ENCODE results near the gene FBXO33.
A peak's percentile ranks its signal among the peaks of the same experiment; 100 is the strongest.
"Not testable (repeated sequence)": the region's sequence is repeated elsewhere in the genome, so short reads cannot be mapped to it uniquely, and the experiment has no call there.

FBXO33 gene

DNA sequence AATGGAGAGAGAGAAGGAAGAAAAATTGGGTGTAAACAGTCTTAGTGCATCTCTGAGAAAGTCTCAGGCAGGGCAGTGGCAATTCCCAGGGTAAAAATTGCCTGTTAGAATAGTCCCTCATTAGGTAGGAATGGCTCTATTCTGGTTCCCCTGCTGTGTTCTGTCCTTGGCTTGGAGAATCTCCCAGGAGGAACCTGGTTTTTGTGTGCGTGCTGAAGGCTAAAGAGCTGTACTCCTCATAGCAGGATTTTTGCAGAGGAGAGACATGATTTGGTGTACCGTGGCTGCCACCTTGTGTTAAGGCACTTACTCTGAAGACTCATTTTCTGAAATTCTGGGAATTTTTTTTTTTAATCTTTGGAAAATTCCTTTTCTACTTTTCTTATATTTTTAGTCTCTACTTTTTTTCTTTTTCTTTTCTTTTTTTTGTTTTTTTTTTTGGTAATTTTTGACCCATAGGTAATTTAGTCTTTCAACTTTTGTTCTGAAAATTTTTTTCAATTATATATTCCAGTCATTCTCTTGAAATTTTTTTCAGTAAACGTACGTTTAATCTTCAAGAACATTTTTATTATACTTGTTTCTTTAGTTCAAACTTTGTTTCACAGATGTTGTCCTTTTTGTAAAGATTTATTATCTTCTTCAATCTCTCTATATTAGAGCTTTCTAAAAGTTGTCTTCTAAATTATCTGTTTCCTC lies 63.8 kb downstream of the FBXO33 start:
- peak; percentile 26 to 33 for DNase-seq

GRCh38 chr14:39367387-39367751 lies 64.9 kb downstream of the FBXO33 start:
- no peak for DNase-seq

DNA sequence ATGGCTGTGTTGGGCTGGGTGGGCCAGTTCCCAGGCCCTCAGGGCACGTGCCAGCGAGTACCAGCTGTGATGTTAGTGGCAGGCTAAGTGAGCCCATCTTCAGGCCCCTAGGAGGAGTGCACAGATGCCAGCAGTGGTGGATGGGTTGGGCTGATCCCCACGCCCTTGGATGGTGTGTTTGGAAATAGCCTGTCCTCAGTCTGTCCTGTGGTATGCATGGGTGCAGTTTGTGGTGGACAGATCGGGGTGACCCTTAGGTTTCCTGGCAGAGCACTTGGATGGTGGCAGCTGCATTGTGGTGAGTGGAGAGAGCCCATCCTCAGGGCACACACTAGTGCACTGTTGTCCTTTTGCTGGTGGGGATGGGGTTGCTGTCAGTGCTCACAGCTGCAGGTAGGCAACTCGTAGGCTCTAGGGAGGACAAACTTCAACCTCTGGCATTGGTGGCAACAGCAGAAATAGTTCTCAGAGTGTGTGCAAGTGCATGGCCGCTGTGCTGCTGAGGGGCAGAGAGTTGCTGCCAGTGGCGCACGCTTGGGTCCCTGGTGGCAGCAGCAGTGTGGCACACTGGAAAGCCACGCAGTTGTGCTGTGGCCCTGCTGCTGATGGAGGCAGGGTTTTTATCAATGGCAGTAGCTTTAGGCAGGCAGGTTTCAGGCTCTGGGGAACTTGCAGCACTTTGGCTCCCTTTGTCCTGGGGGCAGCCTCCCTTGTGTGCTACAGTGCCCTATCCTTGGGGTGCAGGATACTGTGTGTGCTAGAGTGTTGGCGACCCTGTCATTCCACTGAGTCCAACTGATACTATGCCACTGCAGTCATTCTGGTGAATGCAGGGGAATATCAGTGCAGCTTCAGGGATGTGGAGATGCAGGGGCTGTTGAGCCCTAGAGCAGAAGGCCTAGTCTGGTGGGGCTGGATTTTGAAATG lies 65.5 kb downstream of the FBXO33 start:
- no peak for DNase-seq

DNA sequence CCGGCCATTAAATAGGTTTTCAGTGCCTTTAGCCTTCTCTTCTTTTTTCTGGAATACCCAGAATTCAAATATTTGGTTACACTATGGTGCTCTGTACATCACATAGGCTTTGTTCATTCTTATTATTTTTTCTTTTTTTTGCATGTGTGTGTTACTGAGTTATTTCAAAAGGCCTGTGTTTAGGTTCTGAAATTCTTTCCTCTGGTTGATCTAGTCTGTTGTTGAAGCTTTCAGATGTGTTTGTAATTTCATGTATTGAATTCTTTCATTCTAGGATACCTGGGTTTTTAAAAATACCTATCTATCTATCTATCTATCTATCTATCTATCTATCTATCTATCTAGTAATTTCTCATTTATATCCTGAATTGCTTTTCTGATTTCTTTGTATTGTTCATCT lies 66.9 kb downstream of the FBXO33 start:
- DNase-seq: no peak

DNA sequence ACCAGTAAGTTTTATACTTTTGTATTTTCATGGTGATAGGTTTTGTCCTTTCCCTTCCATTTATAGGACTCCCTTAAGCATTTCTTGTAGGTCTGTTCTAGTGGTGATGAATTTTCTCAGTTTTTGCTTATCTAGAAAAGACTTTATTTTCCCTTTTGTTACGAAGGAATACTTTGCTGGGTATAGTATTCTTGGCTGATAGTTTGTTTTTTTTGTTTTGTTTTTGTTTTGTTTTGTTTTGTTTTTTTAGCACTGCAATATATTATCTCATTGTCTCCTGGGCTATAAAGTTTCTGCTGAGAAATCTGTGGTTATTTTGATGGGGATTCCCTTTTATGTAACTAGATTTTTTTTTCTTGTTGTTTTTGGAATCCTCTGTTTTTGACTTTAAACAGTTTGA lies 67.7 kb downstream of the FBXO33 start:
- DNase-seq: no peak

- DNase-seq: not testable (repeated sequence)
Measured at GRCh38 chr14:39361556-39361955, 70.7 kb downstream of the FBXO33 start.

DNA sequence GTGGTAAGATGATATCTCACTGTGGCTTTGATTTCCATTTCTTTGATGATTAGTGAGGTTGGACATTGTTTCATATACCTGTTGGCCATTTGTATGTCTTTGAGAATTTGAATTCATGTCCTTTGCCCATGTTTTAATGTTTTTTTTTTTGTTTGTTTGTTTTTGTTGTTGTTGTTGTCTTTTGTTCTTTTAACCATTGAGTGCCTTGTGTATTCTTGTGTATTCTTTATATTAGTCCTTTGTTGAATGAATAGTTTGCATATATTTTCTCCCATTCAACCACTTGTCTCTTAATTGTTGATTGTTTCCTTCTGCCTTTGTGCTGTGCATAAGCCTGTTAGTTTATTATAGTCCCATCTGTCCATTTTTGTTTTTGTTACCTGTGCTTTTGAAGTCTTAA lies 71.9 kb downstream of the FBXO33 start:
- no peak for DNase-seq

DNA sequence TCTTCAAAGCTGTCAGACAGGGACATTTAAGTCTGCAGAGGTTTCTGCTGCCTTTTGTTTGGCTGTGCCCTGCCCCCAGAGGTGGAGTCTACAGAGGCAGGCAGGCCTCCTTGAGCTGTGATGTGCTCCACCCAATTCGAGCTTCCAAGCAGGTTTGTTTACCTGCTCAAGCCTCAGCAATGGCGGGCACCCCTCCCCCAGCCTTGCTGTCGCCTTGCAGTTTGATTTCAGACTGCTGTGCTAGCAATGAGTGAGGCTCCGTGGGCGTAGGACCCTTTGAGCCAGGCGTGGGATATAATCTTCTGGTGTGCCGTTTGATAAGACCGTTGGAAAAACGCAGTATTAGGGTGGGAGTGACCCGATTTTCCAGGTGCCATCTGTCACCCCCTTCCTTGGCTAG lies 73.2 kb downstream of the FBXO33 start:
- DNase-seq: not testable (repeated sequence)

DNA sequence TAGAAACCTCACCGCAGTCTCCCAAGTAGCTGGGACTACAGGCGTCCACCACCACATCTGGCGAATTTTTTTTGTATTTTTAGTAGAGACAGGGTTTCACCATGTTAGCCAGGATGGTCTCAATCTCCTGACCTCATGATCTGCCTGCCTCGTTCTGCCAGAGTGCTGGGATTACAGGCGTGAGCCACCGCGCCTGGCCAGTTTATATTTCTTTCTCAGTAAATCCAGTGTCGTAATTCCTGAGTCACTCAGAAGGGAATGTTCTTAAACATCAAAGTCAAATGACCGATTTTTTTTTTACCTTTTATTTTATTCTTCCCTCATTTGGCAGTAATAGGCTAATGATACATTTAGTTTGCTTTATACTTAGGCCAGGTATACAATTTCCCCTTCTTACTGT lies 80.5 kb downstream of the FBXO33 start:
- DNase-seq: no peak

DNA sequence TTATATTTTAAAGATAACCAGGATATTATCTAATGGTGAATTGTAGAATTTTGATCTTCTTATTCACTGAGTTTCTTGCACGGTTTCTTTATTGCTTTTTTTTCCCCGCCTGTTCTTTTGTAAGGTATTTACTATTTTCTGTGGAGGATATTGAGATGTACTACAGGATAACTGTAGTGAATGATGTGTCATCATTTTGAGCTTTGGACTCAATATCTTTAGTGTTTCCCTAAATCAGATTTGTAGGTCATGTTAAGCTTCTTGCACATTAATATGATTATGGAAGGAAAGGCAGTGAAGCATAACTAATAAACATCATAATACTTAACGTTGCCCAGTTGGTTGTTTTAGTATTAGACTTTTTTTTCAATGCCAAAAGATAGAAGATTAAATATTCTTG lies 81.4 kb downstream of the FBXO33 start:
- no peak for DNase-seq
